Colonic mucosa (tissue), 4 donors: ENCODE measurements around the gene PRKAG2. TPM values are rescaled to one million over a fixed set of nuclear protein-coding genes. Genes with fewer than 3 reads are reported as not detected.

Experiments used
- DNase-seq: peaks from one replicate; pipeline ENCODE4 v3.0.0-alpha.2; 2020
- H3K27ac ChIP-seq: fragments of 200-600 bp; one replicate; pipeline ENCODE4 v1.8.0; 2021
- H3K27me3 ChIP-seq: fragments of 200-600 bp; one replicate; pipeline ENCODE4 v1.8.0; 2021
- H3K36me3 ChIP-seq: fragments of 200-600 bp; one replicate; pipeline ENCODE4 v1.8.0; 2021
- H3K4me1 ChIP-seq: fragments of 200-600 bp; one replicate; pipeline ENCODE4 v1.8.0; 2021; ENCODE audit warnings: mild to moderate bottlenecking
- H3K4me3 ChIP-seq: fragments of 200-600 bp; one replicate; pipeline ENCODE4 v1.8.0; 2021
- H3K9ac ChIP-seq, 2 donors: one replicate each; pipeline ENCODE4 v1.7.0; 2013; ENCODE audit warnings: control low read depth in 2 of 2, low read depth in 2 of 2, low read length in 2 of 2
- H3K9me3 ChIP-seq: fragments of 200-600 bp; one replicate; pipeline ENCODE4 v1.8.0; 2021
- CTCF ChIP-seq: fragments of 200-600 bp; IDR thresholded peaks from one replicate; pipeline ENCODE4 v1.8.0; 2022; ENCODE audit warnings: antibody characterized with exemption, mild to moderate bottlenecking
- intact Hi-C: fragments of 100-400 bp; cut with DNase I; formaldehyde crosslinking; loops from one replicate; pipeline ENCODE4 v1.14.1; 2022
- total RNA-seq, 2 donors: library from RNA; stranded (reverse); fragmentation: NEBNext Ultra II Directional in 1 of 2; extraction: Animal tissue kit (Norgen Biotek cat#: 25700) in 1 of 2; gene quantifications; one replicate each; pipeline ENCODE4 v1.2.1, GENCODE V29; 2021
- donor health status: healthy.
- donor health status: DM: no; HTN: no; CAD: no.
- donor health status: DM: no; HTN: no; CAD: no.

Gene PRKAG2
- total RNA-seq, 2 donors from 2014 or later, result 36.3 to 42.0 TPM

GRCh38 chr7:151806204-151806603, 70.7 kb downstream of the PRKAG2 start:
- H3K36me3 ChIP-seq, result no peaks in the 10 kb centered on the region
- H3K9me3 ChIP-seq, result no peaks in the 10 kb centered on the region
- H3K4me1 ChIP-seq, result no peaks in the 10 kb centered on the region
- no peak overlapping the region for H3K4me3 ChIP-seq
- H3K9ac ChIP-seq, result no peak overlapping the region
- intact Hi-C loops, result no loop called here
- DNase-seq, result no peak
- no peaks in the 10 kb centered on the region for H3K27me3 ChIP-seq
- TF ChIP-seq CTCF, result no peak
- no peak overlapping the region for H3K27ac ChIP-seq

GRCh38 chr7:151805191-151805590, 71.7 kb downstream of the PRKAG2 start:
- H3K4me1 ChIP-seq, result no peaks in the 10 kb centered on the region
- no peaks in the 10 kb centered on the region for H3K36me3 ChIP-seq
- H3K9ac ChIP-seq, result no peak overlapping the region
- H3K27ac ChIP-seq, result no peak overlapping the region
- no peaks in the 10 kb centered on the region for H3K9me3 ChIP-seq
- DNase-seq, result no peak
- no peak overlapping the region for H3K4me3 ChIP-seq
- intact Hi-C loops, result no loop called here
- no peaks in the 10 kb centered on the region for H3K27me3 ChIP-seq
- TF ChIP-seq CTCF, result no peak

GRCh38 chr7:151804756-151805155, 72.2 kb downstream of the PRKAG2 start:
- Histone ChIP-seq H3K27ac (no peak overlapping the region), H3K27me3 (no peaks in the 10 kb centered on the region), H3K4me1 (no peaks in the 10 kb centered on the region), H3K4me3 (no peak overlapping the region), H3K36me3 (no peaks in the 10 kb centered on the region), H3K9me3 (no peaks in the 10 kb centered on the region), H3K9ac (no peak overlapping the region)
- no peak for TF ChIP-seq CTCF
- DNase-seq, result no peak
- intact Hi-C loops, result no loop called here

GRCh38 chr7:151803841-151804240, 73.1 kb downstream of the PRKAG2 start:
- H3K27ac ChIP-seq, result no peak overlapping the region

GRCh38 chr7:151802469-151802846, 74.5 kb downstream of the PRKAG2 start:
- DNase-seq, result no peak
- H3K4me3 ChIP-seq, result no peak overlapping the region
- no peaks in the 10 kb centered on the region for H3K36me3 ChIP-seq
- TF ChIP-seq CTCF, result no peak
- H3K27me3 ChIP-seq, result no peaks in the 10 kb centered on the region
- H3K4me1 ChIP-seq, result peaks cover 6% of the 10 kb centered on the region
- no peaks in the 10 kb centered on the region for H3K9me3 ChIP-seq
- no peak overlapping the region for H3K9ac ChIP-seq
- no peak overlapping the region for H3K27ac ChIP-seq
- intact Hi-C loops, result no loop called here

More at GRCh38 chr7:151803841-151804240, 73.1 kb downstream of the PRKAG2 start:
- Histone ChIP-seq H3K9ac (no peak overlapping the region), H3K4me3 (no peak overlapping the region), H3K27me3 (no peaks in the 10 kb centered on the region), H3K4me1 (no peaks in the 10 kb centered on the region), H3K9me3 (no peaks in the 10 kb centered on the region), H3K36me3 (no peaks in the 10 kb centered on the region)
- intact Hi-C loops, result no loop called here
- TF ChIP-seq CTCF, result no peak
- no peak for DNase-seq
